Activated CD8-positive, alpha-beta T cell treated with anti-CD3 and anti-CD28 coated beads for 36 hours (primary cell): ENCODE data around the gene TMC8. TPM values are rescaled to one million over a fixed set of nuclear protein-coding genes. Genes with fewer than 3 reads are reported as not detected.
A peak's percentile ranks its signal among the peaks of the same experiment; 100 is the strongest.

ENCODE experiments used
- ATAC-seq: fragments of 200-7000 bp; cut with Tn5 transposase; one replicate; pipeline ENCODE4 v1.10.0; 2021; ENCODE audit warnings: mild to moderate bottlenecking, moderate library complexity
- CTCF ChIA-PET: fragments of 350-600 bp; sonication (Branson Sonifier 250); formaldehyde crosslinking; loops from one replicate; lab custom pipeline; 2021; ENCODE audit warnings: antibody characterized with exemption; lab: Charles Lee
- POLR2A ChIA-PET: fragments of 350-600 bp; sonication (Branson Sonifier 250); formaldehyde crosslinking; loops from one replicate; lab custom pipeline; 2021; ENCODE audit warnings: antibody characterized with exemption; lab: Charles Lee
- DNase-seq: peaks from one replicate; pipeline ENCODE4 v3.0.0-alpha.2; 2020
- H3K27ac Mint-ChIP-seq: one replicate; pipeline ENCODE4 v1.8.0; 2021; ENCODE audit warnings: mild to moderate bottlenecking, mixed read lengths
- H3K27me3 Mint-ChIP-seq: one replicate; pipeline ENCODE4 v1.8.0; 2021; ENCODE audit warnings: mixed read lengths
- H3K36me3 Mint-ChIP-seq: one replicate; pipeline ENCODE4 v1.8.0; 2021; ENCODE audit warnings: low read depth, mixed read lengths
- H3K4me1 Mint-ChIP-seq: one replicate; pipeline ENCODE4 v1.8.0; 2021; ENCODE audit warnings: low read depth, mixed read lengths
- H3K4me3 Mint-ChIP-seq: one replicate; pipeline ENCODE4 v1.8.0; 2021; ENCODE audit warnings: mild to moderate bottlenecking, moderate library complexity, mixed read lengths
- H3K9me3 Mint-ChIP-seq: one replicate; pipeline ENCODE4 v1.8.0; 2021; ENCODE audit warnings: mixed read lengths
- CTCF ChIP-seq: fragments of 200-600 bp; IDR thresholded peaks from one replicate; pipeline ENCODE4 v1.8.0; 2022; ENCODE audit warnings: antibody characterized with exemption, mild to moderate bottlenecking
- intact Hi-C: fragments of 100-400 bp; cut with micrococcal nuclease; formaldehyde crosslinking; loops from one replicate; pipeline ENCODE4 v1.10.0; 2022
- total RNA-seq, 2 experiments: library from RNA; stranded (reverse); gene quantifications; one replicate each; pipeline ENCODE4 v1.2.3, GENCODE V29; 2021

The TMC8 gene
- total RNA-seq, 2 experiments from 2014 or later: 182 to 197 TPM

- POLR2A ChIA-PET: interaction anchor here (0.9 to 18.6 kb wide), 3 partner anchors 9 to 54 kb away, joined by 3 to 335 read pairs (median 56); partner anchors contain the start of genes C17orf99 and TMC8
- H3K9me3 Mint-ChIP-seq: no peaks in the 10 kb centered on the region
Measured at GRCh38 chr17:78122216-78122930, 8.2 kb upstream of the TMC8 start.

GRCh38 chr17:78122931-78123249 lies 7.7 kb upstream of the TMC8 start:
- POLR2A ChIA-PET: interaction anchor here (7.6 to 18.6 kb wide), 2 partner anchors 9 to 16 kb away, joined by 56 to 335 read pairs; partner anchors contain the start of genes C17orf99 and TMC8
- intact Hi-C loops: no loop called here
- H3K4me3 Mint-ChIP-seq: peak overlapping the region; percentile 77
- H3K27ac Mint-ChIP-seq: peak overlapping the region; percentile 94
- no peak for TF ChIP-seq CTCF
- DNase-seq (peak; percentile 48), ATAC-seq (no peak)
- H3K36me3 Mint-ChIP-seq: peaks cover 67% of the 10 kb centered on the region
- H3K4me1 Mint-ChIP-seq: peaks cover 56% of the 10 kb centered on the region
- no peaks in the 10 kb centered on the region for H3K9me3 Mint-ChIP-seq
- CTCF ChIA-PET: interaction anchor here (1.4 to 7.9 kb wide), 2 partner anchors 13 to 53 kb away, joined by 6 to 83 read pairs; no protein-coding TSS in a partner anchor
- H3K27me3 Mint-ChIP-seq: no peaks in the 10 kb centered on the region

More at GRCh38 chr17:78122216-78122930, 8.2 kb upstream of the TMC8 start:
- peak overlapping the region; percentile 94 for H3K27ac Mint-ChIP-seq
- intact Hi-C loops: no loop called here
- no peak for TF ChIP-seq CTCF
- ATAC-seq (no peak), DNase-seq (no peak)
- H3K27me3 Mint-ChIP-seq: no peaks in the 10 kb centered on the region
- CTCF ChIA-PET: interaction anchor here (1.2 to 7.9 kb wide), 3 partner anchors 9 to 53 kb away, joined by 3 to 83 read pairs (median 6); no protein-coding TSS in a partner anchor
- H3K4me1 Mint-ChIP-seq: peaks cover 60% of the 10 kb centered on the region
- H3K36me3 Mint-ChIP-seq: peaks cover 69% of the 10 kb centered on the region
- peak overlapping the region; percentile 77 for H3K4me3 Mint-ChIP-seq

GRCh38 chr17:78123258-78123929 lies 7.2 kb upstream of the TMC8 start:
- POLR2A ChIA-PET: interaction anchor here (7.6 to 18.6 kb wide), 2 partner anchors 10 to 15 kb away, joined by 56 to 335 read pairs; partner anchors contain the start of genes C17orf99 and TMC8
- Mint-ChIP-seq H3K9me3 (no peaks in the 10 kb centered on the region), H3K27ac (peak overlapping the region; percentile 94), H3K36me3 (peaks cover 65% of the 10 kb centered on the region), H3K4me1 (peaks cover 53% of the 10 kb centered on the region), H3K4me3 (peak overlapping the region; percentile 78), H3K27me3 (no peaks in the 10 kb centered on the region)
- ATAC-seq (no peak), DNase-seq (no peak)
- TF ChIP-seq CTCF: no peak
- CTCF ChIA-PET: interaction anchor here (1.0 to 7.9 kb wide), 3 partner anchors 10 to 38 kb away, joined by 3 to 83 read pairs (median 5); no protein-coding TSS in a partner anchor
- intact Hi-C loops: no loop called here

GRCh38 chr17:78124081-78124835 lies 6.3 kb upstream of the TMC8 start:
- DNase-seq: no peak
- Mint-ChIP-seq H3K27me3 (no peaks in the 10 kb centered on the region), H3K9me3 (no peaks in the 10 kb centered on the region), H3K4me1 (peaks cover 55% of the 10 kb centered on the region), H3K27ac (peak overlapping the region; percentile 80), H3K36me3 (peaks cover 63% of the 10 kb centered on the region), H3K4me3 (peak overlapping the region; percentile 78)
- CTCF ChIA-PET: interaction anchor here (1.0 to 7.9 kb wide), 4 partner anchors 10 to 127 kb away, joined by 3 to 83 read pairs (median 4); no protein-coding TSS in a partner anchor
- no peak for TF ChIP-seq CTCF
- POLR2A ChIA-PET: interaction anchor here (0.8 to 18.6 kb wide), 5 partner anchors 11 to 52 kb away, joined by 3 to 335 read pairs (median 5); partner anchors contain the start of genes C17orf99 and TMC8
- intact Hi-C loops: no loop called here
- ATAC-seq: no peak
